ENCODE measurements around the gene PRRG2. TPM values are rescaled to one million over a fixed set of nuclear protein-coding genes. Genes with fewer than 3 reads are reported as not detected.

Gene PRRG2
- total and polyA plus RNA-seq, 2 of the 13 experiments (the other 11 are each of a cell fraction or from before 2014, with no cell fraction given), result 0.66 to 0.82 TPM

DNA sequence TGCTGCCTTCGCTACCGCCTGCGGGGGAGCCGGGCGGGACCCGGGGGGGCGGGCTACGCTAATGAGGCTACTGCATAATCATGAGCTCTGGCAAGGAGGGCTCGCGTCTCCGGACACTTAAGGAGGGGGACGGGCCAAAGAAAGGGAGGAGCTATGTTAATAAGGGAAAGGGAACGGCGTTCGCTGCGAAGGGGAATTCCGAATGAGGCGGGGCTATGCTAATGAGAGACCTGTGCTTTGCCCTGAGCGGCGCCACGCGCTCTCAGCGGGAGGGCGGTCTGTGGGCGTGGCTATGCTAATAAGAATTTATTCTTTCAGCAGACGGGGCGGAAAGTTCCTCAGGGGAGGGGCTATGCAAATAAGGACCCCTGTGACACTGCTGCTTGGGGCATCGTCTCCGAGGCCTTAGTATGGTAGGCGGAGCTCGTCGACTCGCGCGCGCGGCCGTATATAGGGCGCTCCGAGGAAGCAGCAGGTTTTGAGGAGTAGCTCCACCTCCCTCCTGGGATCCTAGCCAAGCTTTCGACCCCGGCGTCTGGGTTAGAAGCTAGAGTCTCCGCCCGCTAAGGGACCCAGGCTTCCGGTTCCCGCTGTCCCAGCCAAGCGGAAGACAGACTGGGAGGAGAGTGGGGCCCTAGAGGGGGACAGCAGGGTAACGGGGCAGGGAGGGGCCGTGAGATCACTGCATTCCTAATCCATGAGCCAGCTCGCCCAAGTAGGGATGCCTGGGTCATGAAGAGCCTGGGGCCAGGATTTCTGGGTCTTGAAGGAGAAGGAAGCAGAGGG, 59.2 kb downstream of the PRRG2 start, which contains the start of gene RRAS (continued):
- TF ChIP-seq, protein P1, sequence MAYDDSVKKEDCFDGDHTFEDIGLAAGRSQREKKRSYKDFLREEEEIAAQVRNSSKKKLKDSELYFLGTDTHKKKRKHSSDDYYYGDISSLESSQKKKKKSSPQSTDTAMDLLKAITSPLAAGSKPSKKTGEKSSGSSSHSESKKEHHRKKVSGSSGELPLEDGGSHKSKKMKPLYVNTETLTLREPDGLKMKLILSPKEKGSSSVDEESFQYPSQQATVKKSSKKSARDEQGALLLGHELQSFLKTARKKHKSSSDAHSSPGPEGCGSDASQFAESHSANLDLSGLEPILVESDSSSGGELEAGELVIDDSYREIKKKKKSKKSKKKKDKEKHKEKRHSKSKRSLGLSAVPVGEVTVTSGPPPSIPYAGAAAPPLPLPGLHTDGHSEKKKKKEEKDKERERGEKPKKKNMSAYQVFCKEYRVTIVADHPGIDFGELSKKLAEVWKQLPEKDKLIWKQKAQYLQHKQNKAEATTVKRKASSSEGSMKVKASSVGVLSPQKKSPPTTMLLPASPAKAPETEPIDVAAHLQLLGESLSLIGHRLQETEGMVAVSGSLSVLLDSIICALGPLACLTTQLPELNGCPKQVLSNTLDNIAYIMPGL (CRISPR knock-in tag; IDR thresholded peaks at IDR 0.05; ENCODE audit: borderline replicate concordance in 1 of 2, low read depth in 1 of 2), result peak in 1 of 2 experiments; percentile 72; a peak in 2 of 4 replicates
- TF ChIP-seq SMC3 (IDR thresholded peaks at IDR 0.05; ENCODE audit: low read length), result no peak
- TF ChIP-seq, protein P2, sequence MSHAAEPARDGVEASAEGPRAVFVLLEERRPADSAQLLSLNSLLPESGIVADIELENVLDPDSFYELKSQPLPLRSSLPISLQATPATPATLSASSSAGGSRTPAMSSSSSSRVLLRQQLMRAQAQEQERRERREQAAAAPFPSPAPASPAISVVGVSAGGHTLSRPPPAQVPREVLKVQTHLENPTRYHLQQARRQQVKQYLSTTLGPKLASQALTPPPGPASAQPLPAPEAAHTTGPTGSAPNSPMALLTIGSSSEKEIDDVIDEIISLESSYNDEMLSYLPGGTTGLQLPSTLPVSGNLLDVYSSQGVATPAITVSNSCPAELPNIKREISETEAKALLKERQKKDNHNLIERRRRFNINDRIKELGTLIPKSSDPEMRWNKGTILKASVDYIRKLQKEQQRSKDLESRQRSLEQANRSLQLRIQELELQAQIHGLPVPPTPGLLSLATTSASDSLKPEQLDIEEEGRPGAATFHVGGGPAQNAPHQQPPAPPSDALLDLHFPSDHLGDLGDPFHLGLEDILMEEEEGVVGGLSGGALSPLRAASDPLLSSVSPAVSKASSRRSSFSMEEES (CRISPR knock-in tag; IDR thresholded peaks at IDR 0.05), result no peak
- peak; percentile 65; the same call in 1 of the 2 replicates for TF ChIP-seq SIN3A (IDR thresholded peaks at IDR 0.05; ENCODE audit: borderline replicate concordance, low read depth, low read length)
- no peak; the same call in 1 of the 2 replicates for TF ChIP-seq BCL6 (CRISPR knock-in tag; IDR thresholded peaks at IDR 0.05)
- peak; percentile 83 for TF ChIP-seq MEF2D (CRISPR knock-in tag; IDR thresholded peaks at IDR 0.05)
- TF ChIP-seq ZNF256 (CRISPR knock-in tag; conservative IDR thresholded peaks at IDR 0.05), result no peak
- no peak for TF ChIP-seq HNRNPH1 (optimal IDR thresholded peaks at IDR 0.05; ENCODE audit: low read depth, low read length)
- 0 out of 2 replicates have a peak, but pooled peaks have one; percentile 50 for TF ChIP-seq TARDBP (CRISPR knock-in tag; IDR thresholded peaks at IDR 0.05)
- TF ChIP-seq, protein P3, sequence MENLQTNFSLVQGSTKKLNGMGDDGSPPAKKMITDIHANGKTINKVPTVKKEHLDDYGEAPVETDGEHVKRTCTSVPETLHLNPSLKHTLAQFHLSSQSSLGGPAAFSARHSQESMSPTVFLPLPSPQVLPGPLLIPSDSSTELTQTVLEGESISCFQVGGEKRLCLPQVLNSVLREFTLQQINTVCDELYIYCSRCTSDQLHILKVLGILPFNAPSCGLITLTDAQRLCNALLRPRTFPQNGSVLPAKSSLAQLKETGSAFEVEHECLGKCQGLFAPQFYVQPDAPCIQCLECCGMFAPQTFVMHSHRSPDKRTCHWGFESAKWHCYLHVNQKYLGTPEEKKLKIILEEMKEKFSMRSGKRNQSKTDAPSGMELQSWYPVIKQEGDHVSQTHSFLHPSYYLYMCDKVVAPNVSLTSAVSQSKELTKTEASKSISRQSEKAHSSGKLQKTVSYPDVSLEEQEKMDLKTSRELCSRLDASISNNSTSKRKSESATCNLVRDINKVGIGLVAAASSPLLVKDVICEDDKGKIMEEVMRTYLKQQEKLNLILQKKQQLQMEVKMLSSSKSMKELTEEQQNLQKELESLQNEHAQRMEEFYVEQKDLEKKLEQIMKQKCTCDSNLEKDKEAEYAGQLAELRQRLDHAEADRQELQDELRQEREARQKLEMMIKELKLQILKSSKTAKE (CRISPR knock-in tag; IDR thresholded peaks at IDR 0.05; ENCODE audit: borderline replicate concordance), result peak; percentile 88
- peak; percentile 17; the same call in 1 of the 2 replicates for TF ChIP-seq SRF (IDR thresholded peaks at IDR 0.05; ENCODE audit: low read depth, low read length)
- peak; percentile 71 for TF ChIP-seq CREM (IDR thresholded peaks at IDR 0.05)
- TF ChIP-seq CREM (CRISPR knock-in tag; IDR thresholded peaks at IDR 0.05), result no peak
- 0 out of 2 replicates have a peak, but pooled peaks have one; percentile 20 for TF ChIP-seq ISL2 (CRISPR knock-in tag; IDR thresholded peaks at IDR 0.05)
- TF ChIP-seq, protein P4, sequence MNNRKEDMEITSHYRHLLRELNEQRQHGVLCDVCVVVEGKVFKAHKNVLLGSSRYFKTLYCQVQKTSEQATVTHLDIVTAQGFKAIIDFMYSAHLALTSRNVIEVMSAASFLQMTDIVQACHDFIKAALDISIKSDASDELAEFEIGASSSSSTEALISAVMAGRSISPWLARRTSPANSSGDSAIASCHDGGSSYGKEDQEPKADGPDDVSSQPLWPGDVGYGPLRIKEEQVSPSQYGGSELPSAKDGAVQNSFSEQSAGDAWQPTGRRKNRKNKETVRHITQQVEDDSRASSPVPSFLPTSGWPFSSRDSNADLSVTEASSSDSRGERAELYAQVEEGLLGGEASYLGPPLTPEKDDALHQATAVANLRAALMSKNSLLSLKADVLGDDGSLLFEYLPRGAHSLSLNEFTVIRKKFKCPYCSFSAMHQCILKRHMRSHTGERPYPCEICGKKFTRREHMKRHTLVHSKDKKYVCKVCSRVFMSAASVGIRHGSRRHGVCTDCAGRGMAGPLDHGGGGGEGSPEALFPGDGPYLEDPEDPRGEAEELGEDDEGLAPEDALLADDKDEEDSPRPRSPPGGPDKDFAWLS (CRISPR knock-in tag; IDR thresholded peaks at IDR 0.05; ENCODE audit: borderline replicate concordance), result no peak
- TF ChIP-seq ZNF629 (CRISPR knock-in tag; conservative IDR thresholded peaks at IDR 0.05), result no peak
- TF ChIP-seq ADNP (CRISPR knock-in tag; IDR thresholded peaks at IDR 0.05), result no peak
- TF ChIP-seq, protein P5, sequence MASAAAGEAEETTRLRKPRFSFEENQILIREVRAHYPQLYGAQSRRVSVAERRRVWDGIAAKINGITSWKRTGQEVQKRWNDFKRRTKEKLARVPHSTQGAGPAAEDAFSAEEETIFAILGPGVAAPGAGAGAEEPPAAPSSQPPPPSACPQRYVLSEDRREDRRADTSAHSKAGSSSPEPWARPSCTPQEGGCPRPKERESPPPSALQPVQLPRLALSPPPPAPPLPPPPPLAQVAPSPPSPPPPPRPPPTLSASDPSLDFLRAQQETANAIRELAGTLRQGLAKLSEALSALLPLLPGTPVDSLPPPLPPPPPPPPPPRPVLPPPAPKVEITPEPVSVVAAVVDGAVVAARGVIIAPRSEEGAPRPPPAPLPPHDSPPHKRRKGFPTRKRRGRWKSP (CRISPR knock-in tag; IDR thresholded peaks at IDR 0.05), result no peak
- TF ChIP-seq ZNF777 (CRISPR knock-in tag; IDR thresholded peaks at IDR 0.05), result no peak
- peak; percentile 26; the same call in 1 of the 3 replicates for TF ChIP-seq MXI1 (IDR thresholded peaks at IDR 0.05; ENCODE audit: borderline replicate concordance, low read depth, low read length)
- TF ChIP-seq MBNL3 (CRISPR knock-in tag; conservative IDR thresholded peaks at IDR 0.05), result no peak
- peak; percentile 71; the same call in 1 of the 2 replicates for TF ChIP-seq HDAC2 (CRISPR knock-in tag; IDR thresholded peaks at IDR 0.05)

Data from HepG2 (cell line).